K562 (cell line): ENCODE results near the gene LRRTM3. TPM values are rescaled to one million over a fixed set of nuclear protein-coding genes. Genes with fewer than 3 reads are reported as not detected.

Experiments used
- ATAC-seq: fragments of 200-7000 bp; cut with Tn5 transposase; 3 replicates; pipeline ENCODE4 v1.9.1; 2020; ENCODE audit warnings: moderate library complexity
- BruUV-seq: library from RNA; stranded (reverse); fragments of 400-500 nt; replicated peaks from 2 replicates; lab custom pipeline; 2021; lab: Mats Ljungman, UMichigan
- CTCF ChIA-PET: fragments of 300-600 bp; formaldehyde crosslinking; extraction: SDS; loops from one replicate; lab custom pipeline; 2021; ENCODE audit warnings: low intra/inter-chr PET ratio; lab: Yijun Ruan, JAX
- POLR2A ChIA-PET: fragments of 300-600, 350-650 bp; sonication (Branson Sonifier 250); formaldehyde crosslinking; extraction: SDS; loops from one replicate; lab custom pipeline; 2021; ENCODE audit warnings: antibody characterized with exemption, inconsistent platforms; lab: Yijun Ruan, JAX
- DNase-seq, 4 experiments: peaks; one replicate each; pipeline versions ENCODE4 v3.0.0 to v3.0.0-alpha.2; 2011 to 2018; ENCODE audit warnings: low spot score in 3 of 4, mixed read lengths in 3 of 4; ENCODE audit errors: extremely low read depth in 1 of 4
- FAIRE-seq: peaks from 2 replicates; lab custom pipeline; 2011; peaks lifted over from hg19 to GRCh38; lab: Jason Lieb, UNC
- H2AFZ ChIP-seq: 2 replicates; pipeline ENCODE4 v1.6.0; 2011; ENCODE audit warnings: low read depth, low read length, control low read depth, inconsistent platforms
- H3K27ac ChIP-seq: fragments of 200-600 bp; 3 replicates; pipeline ENCODE4 v1.8.0; 2011; ENCODE audit warnings: low read depth, mild to moderate bottlenecking, control low read depth, inconsistent platforms, low read length, moderate library complexity, mixed read lengths; ENCODE audit errors: extremely low read depth
- H3K27me3 ChIP-seq, 2 experiments: fragments of 300-600 bp in 1 of 2; 2 replicates in 1 of 2; 3 replicates in 1 of 2; pipeline versions ENCODE4 v1.6.0 to v1.8.0; 2011; ENCODE audit warnings: inconsistent platforms in 2 of 2, low read length in 2 of 2, mild to moderate bottlenecking in 1 of 2, mixed read lengths in 1 of 2, moderate library complexity in 1 of 2; ENCODE audit not compliant: control insufficient read depth in 2 of 2, insufficient read depth in 2 of 2
- H3K36me3 ChIP-seq: fragments of 300-600 bp; 3 replicates; pipeline ENCODE4 v1.8.0; 2011; ENCODE audit warnings: mild to moderate bottlenecking, low read length, inconsistent platforms; ENCODE audit not compliant: control insufficient read depth, insufficient read depth
- H3K4me1 ChIP-seq, 2 experiments: fragments of 200-600 bp in 1 of 2; replicated peaks in 1 of 2; 2 replicates in 1 of 2; 3 replicates in 1 of 2; pipeline versions ENCODE4 v1.5.1 to v1.8.0; 2011; ENCODE audit warnings: inconsistent platforms in 2 of 2, low read length in 2 of 2, mild to moderate bottlenecking in 1 of 2, mixed read lengths in 1 of 2, moderate library complexity in 1 of 2; ENCODE audit not compliant: control insufficient read depth in 2 of 2, insufficient read depth in 2 of 2
- H3K4me2 ChIP-seq: 2 replicates; pipeline ENCODE4 v1.6.1; 2011; ENCODE audit warnings: low read length, control low read depth, inconsistent platforms, mixed read lengths; ENCODE audit not compliant: insufficient read depth
- H3K4me3 ChIP-seq: fragments of 200-600 bp; sonication (generic), shearing (Covaris generic); 2 replicates; pipeline ENCODE4 v1.5.1; 2016; ENCODE audit warnings: control low read depth, inconsistent platforms
- H3K79me2 ChIP-seq: fragments of 200-600 bp; 3 replicates; pipeline ENCODE4 v1.8.0; 2011; ENCODE audit warnings: low read length, inconsistent platforms; ENCODE audit not compliant: control insufficient read depth, insufficient read depth
- H3K9ac ChIP-seq, 2 experiments: 2 replicates each; pipeline versions ENCODE4 v1.6.0 to v1.6.1; 2011; ENCODE audit warnings: low read depth in 2 of 2, low read length in 2 of 2, control low read depth in 1 of 2, inconsistent platforms in 1 of 2, mild to moderate bottlenecking in 1 of 2, mixed read lengths in 1 of 2; ENCODE audit not compliant: insufficient read depth in 1 of 2
- H3K9me1 ChIP-seq: one replicate; pipeline ENCODE4 v1.6.0; 2011; ENCODE audit warnings: inconsistent platforms, mild to moderate bottlenecking, low read length, moderate library complexity; ENCODE audit not compliant: control insufficient read depth, insufficient read depth
- H3K9me3 ChIP-seq: replicated peaks from 2 replicates; pipeline ENCODE4 v1.5.1; 2011; ENCODE audit warnings: low read depth, low read length, inconsistent platforms; ENCODE audit not compliant: control insufficient read depth, insufficient read depth
- H4K20me1 ChIP-seq: replicated peaks from 2 replicates; pipeline ENCODE4 v1.6.1; 2011; ENCODE audit warnings: low read length, inconsistent platforms, mixed read lengths; ENCODE audit not compliant: control insufficient read depth, insufficient read depth
- BCOR ChIP-seq: fragments of 450-650 bp; IDR thresholded peaks from 2 replicates; pipeline ENCODE4 v1.6.1; 2016
- BRF1 ChIP-seq: IDR thresholded peaks from 3 replicates; pipeline ENCODE4 v1.6.1; 2011; ENCODE audit warnings: borderline replicate concordance, mild to moderate bottlenecking; ENCODE audit not compliant: insufficient read length; ENCODE audit errors: extremely low read depth
- CLOCK ChIP-seq: fragments of 250-450 bp; sonication (Bioruptor Pico); IDR thresholded peaks from 2 replicates; pipeline ENCODE4 v1.4.0; 2020; ENCODE audit warnings: mild to moderate bottlenecking, moderate library complexity, borderline replicate concordance
- KDM2B ChIP-seq: fragments of 250-450 bp; sonication (Bioruptor Pico); IDR thresholded peaks from 2 replicates; pipeline ENCODE4 v1.8.0; 2021; ENCODE audit warnings: mild to moderate bottlenecking, moderate library complexity
- NR2C1 ChIP-seq, 2 experiments: fragments of 450-650 bp; IDR thresholded peaks; 2 replicates each; pipeline ENCODE4 v1.6.1; 2017; ENCODE audit warnings: mild to moderate bottlenecking in 2 of 2, antibody characterized with exemption in 1 of 2, inconsistent platforms in 1 of 2, missing compliant biosample characterization in 1 of 2, missing genetic modification characterization in 1 of 2
- PPARD ChIP-seq: fragments of 250-450 bp; sonication (Bioruptor Pico); IDR thresholded peaks from 2 replicates; pipeline ENCODE4 v1.8.0; 2022; ENCODE audit warnings: inconsistent platforms, mild to moderate bottlenecking, moderate library complexity
- ZBTB43 ChIP-seq: sonication (generic); formaldehyde crosslinking; IDR thresholded peaks from 2 replicates; pipeline ENCODE4 v1.8.0; 2023; ENCODE audit warnings: mild to moderate bottlenecking, missing genetic modification reagents
- ZNF655 ChIP-seq: fragments of 250-450 bp; sonication (Bioruptor Pico); IDR thresholded peaks from 2 replicates; pipeline ENCODE4 v1.5.0; 2021
- WGBS: fragments of 100-300 bp; shearing (Covaris generic); methylation state at CpG from one replicate; pipeline ENCODE4 v1.1.6; 2016; ENCODE audit warnings: low coverage, mixed read lengths; ENCODE audit not compliant: insufficient coverage; ENCODE audit errors: missing lambda C conversion rate; 5-methylcytosine and 5-hydroxymethylcytosine counted together
- in situ Hi-C: fragments of 300-500 bp; cut with MboI; formaldehyde crosslinking; loops from 4 replicates; pipeline ENCODE4 v1.15.0; 2018; ENCODE audit warnings: inconsistent platforms, mixed read lengths
- intact Hi-C: fragments of 100-400 bp; cut with micrococcal nuclease; formaldehyde crosslinking; loops from 2 replicates; pipeline ENCODE4 v1.14.2; 2022
- polyA plus RNA-seq, 8 experiments: library from polyadenylated mRNA; depleted of rRNA in 4 of 8; stranded (reverse) in 5 of 8; unstranded in 3 of 8; fragments of >200 nt; fragmentation: Nextera tagmentation in 2 of 8; fragmentation: Illumina TruSeq in 1 of 8; extraction: Ambion mirVana in 2 of 8; extraction: Trizol in 1 of 8; gene quantifications; 2 replicates each; pipeline versions ENCODE4 v1.2.1 to v1.2.3, GENCODE V29; 2011 to 2014; ENCODE audit warnings: inconsistent platforms in 1 of 8, missing spikeins in 1 of 8
- total RNA-seq, 7 experiments: library from RNA; depleted of rRNA in 6 of 7; stranded (reverse); fragments of >200 nt in 6 of 7; fragmentation: Illumina TruSeq in 2 of 7; extraction: Trizol in 2 of 7; gene quantifications; 2 replicates each; pipeline versions ENCODE4 v1.2.1 to v1.2.3, GENCODE V29; 2011 to 2021; ENCODE audit warnings: low replicate concordance in 1 of 7

The LRRTM3 gene
- total and polyA plus RNA-seq, 9 of the 15 experiments (the other 6 are each of a cell fraction or from before 2014, with no cell fraction given), result not detected

- Histone ChIP-seq H4K20me1 (no peaks in the 10 kb centered on the region), H2AFZ (no peak overlapping the region), H3K9me3 (no peaks in the 10 kb centered on the region), H3K27me3 (no peaks in the 10 kb centered on the region), H3K9me1 (no peaks in the 10 kb centered on the region), H3K36me3 (no peaks in the 10 kb centered on the region), H3K79me2 (no peaks in the 10 kb centered on the region), H3K9ac (no peak overlapping the region), H3K4me1 (no peaks in the 10 kb centered on the region), H3K27ac (no peak overlapping the region), H3K4me3 (no peak overlapping the region), H3K4me2 (no peak overlapping the region)
- ATAC-seq, result no peak
- intact Hi-C loops (no loop called here), in situ Hi-C loops (no loop called here)
- no peak for TF ChIP-seq ZNF655 (CRISPR knock-in tag)
- TF ChIP-seq KDM2B (CRISPR knock-in tag), result no peak
- no peak for TF ChIP-seq BRF1
- no peak for TF ChIP-seq ZBTB43 (CRISPR knock-in tag)
- no peak for TF ChIP-seq CLOCK (CRISPR knock-in tag)
- TF ChIP-seq BCOR, result no peak
- TF ChIP-seq NR2C1 (IDR thresholded peaks at IDR 0.05), result no peak
- TF ChIP-seq NR2C1 (tag; IDR thresholded peaks at IDR 0.05), result no peak
- no peak for TF ChIP-seq PPARD (CRISPR knock-in tag)
- DNase-seq, result no peak
- 0% methylated on average over 1 of the region's 1 CpG for WGBS
- BruUV-seq, result no TSS peak
- CTCF ChIA-PET, result no interaction called here
- FAIRE-seq, result no peak
- POLR2A ChIA-PET, result no interaction called here
Observed at GRCh38 chr10:67112765-67113164, 186.9 kb downstream of the LRRTM3 start.
